Left hindlimb (tissue), 1 donor: Measurements from ENCODE around the gene SYNGR4.

Source experiments
- DNase-seq: peaks from one replicate; pipeline ENCODE4 v3.0.0-alpha.2; 2018

The SYNGR4 gene

GRCh38 chr19:48397263-48398101, 33.3 kb downstream of the SYNGR4 start:
- DNase-seq = no peak

DNA sequence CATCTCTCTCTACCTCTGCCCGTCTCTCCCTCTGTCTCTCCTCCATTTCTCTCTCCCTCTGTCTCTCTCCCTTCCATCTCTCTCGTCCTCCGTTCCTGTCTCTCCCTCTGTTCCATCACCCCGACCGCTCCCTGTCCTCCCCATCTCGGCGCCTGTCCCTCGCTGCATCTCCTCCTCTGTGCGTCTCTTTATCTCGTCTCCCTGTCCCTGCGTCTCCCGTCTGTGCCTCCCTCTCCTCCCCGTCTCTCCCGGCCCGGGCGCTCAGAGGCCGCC, 33.9 kb downstream of the SYNGR4 start:
- peak; percentile 40 for DNase-seq

DNA sequence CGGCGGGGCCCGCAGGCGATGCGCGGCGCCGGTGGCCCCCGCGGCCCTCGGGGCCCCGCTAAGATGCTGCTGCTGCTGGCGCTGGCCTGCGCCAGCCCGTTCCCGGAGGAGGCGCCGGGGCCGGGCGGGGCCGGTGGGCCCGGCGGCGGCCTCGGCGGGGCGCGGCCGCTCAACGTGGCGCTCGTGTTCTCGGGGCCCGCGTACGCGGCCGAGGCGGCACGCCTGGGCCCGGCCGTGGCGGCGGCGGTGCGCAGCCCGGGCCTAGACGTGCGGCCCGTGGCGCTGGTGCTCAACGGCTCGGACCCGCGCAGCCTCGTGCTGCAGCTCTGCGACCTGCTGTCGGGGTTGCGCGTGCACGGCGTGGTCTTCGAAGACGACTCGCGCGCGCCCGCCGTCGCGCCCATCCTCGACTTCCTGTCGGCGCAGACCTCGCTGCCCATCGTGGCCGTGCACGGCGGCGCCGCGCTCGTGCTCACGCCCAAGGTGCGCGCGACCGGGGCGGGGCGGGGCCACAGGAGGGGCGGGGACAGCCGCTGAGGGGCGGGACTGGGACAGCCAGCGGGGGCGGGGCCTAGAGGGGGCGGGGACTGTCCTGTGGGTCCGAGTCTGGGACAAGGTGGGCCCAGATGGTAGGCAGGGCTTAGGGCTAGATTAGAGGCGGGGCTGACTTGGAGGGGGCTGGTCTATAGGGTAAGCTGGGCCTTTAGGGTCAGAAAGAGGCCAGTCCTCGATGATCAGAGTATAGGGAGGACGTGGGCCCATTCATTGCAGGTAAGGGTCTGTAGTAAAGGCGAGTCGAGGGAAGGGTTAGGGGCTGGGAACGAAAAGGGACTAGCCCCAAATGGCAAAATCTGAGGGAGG, 34.4 kb downstream of the SYNGR4 start:
- DNase-seq = peak; percentile 90

DNA sequence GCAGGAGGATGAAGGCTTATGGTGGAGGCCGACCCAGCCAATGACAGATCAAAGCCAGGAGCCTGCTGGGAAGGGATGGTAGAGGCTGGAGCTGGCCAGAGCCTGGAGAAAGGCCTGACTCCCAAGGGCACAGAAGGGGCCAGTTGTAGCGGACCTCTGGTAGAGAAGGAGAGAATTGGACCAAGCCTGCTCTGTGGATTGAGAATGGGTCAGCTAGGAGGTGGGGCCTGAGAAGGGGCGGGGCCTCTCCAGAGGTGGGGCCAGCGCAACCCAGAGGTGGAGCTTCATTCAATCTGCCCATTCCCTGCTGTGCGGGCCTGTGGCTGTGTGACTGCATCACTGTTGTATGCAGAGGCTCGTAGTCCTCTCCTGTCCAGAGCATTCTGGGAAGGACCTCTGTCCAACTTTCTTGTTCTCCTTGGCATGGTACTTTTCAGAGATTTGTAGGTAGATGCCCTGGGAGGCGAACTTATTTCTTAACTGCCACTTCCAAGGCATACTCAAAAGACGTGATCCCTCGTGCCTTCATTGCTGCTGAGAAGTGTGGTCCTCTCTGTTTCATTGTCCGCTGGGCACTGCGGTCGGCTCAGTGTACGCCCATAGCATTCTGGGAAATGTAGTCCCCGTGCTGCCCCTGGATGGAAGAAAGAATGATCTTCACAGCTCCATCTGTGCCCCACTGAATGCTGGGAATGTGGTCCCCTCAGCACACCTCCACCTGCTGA, 36.0 kb downstream of the SYNGR4 start:
- DNase-seq = no peak

DNA sequence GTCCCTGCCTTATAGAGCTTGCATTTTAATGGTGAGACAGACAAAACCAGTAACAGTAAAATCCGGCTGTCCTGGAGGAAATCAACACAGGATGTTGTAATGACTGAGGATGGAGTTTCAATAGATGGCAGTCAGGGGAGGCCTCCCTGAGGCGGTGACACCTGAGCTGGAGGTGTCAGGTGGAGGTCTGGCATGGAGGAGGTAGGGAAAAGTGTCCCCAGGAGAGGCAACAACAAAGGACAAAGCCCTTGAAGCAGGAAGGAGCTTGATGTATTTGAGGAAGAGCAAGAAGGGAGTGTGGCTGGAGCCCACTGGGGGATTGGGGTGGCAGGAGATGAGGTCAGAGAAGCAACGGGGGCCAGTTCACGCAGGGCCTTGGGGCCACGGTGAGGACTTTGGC, 37.1 kb downstream of the SYNGR4 start:
- DNase-seq = no peak

GRCh38 chr19:48403606-48404005, 39.4 kb downstream of the SYNGR4 start:
- DNase-seq = no peak

DNA sequence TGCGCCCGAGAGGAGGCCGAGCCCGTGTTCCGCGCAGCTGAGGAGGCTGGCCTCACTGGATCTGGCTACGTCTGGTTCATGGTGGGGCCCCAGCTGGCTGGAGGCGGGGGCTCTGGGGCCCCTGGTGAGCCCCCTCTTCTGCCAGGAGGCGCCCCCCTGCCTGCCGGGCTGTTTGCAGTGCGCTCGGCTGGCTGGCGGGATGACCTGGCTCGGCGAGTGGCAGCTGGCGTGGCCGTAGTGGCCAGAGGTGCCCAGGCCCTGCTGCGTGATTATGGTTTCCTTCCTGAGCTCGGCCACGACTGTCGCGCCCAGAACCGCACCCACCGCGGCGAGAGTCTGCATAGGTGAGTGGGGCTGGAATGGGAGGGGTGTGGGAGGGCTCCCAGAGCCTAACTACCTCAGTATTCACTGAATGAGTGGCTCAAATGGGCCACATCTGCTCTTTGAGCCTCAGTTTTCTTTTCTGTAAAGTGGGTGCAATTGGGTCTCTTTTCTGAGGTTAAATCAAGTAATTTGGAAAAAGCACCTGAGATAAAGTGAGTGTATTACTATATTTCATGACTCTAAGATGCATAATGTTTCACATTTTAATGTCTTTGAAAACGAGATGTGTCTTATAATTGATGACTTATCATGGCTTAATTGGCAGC, 41.0 kb downstream of the SYNGR4 start:
- DNase-seq = no peak

DNA sequence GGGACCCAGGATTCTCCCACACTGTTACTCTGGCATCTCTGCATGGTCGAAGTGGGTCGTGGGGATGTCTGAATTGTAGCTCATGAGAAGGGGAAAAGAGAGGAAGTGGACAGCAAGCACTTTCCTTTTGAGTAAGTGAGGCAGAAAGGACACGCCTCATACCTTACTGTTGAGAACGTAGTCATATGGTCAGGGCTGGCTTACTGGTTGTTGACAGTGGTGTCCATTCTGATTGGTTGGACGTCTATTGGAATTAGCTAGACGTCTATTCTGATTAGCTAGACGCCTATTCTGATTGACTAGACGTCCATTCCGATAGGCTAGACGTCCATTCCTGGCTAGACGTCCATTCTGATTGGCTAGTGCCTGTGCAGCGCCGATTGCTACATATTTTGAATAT, 41.7 kb downstream of the SYNGR4 start:
- no peak for DNase-seq

- no peak for DNase-seq
Measured at GRCh38 chr19:48413879-48414587, 49.9 kb downstream of the SYNGR4 start.

DNA sequence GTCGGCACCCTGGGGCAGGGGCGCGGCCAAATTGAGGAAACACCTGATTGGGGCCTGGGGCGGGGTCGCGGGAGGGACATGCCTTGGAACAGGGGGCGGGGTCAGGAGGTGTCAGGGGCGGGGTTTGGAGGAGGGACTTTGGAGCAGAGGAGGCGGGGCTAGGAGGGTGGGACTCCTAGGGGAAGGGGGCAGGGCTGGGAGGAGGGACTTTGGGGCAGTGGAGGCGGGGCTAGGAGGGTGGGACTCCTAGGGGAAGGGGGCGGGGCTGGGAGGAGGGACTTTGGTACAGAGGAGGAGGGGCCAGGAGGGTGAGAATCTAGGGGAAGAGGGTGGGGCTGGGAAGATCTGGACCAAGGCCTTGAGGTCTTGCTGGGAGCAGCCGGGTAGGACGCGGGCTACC, 51.2 kb downstream of the SYNGR4 start:
- peak; percentile 69 for DNase-seq

DNA sequence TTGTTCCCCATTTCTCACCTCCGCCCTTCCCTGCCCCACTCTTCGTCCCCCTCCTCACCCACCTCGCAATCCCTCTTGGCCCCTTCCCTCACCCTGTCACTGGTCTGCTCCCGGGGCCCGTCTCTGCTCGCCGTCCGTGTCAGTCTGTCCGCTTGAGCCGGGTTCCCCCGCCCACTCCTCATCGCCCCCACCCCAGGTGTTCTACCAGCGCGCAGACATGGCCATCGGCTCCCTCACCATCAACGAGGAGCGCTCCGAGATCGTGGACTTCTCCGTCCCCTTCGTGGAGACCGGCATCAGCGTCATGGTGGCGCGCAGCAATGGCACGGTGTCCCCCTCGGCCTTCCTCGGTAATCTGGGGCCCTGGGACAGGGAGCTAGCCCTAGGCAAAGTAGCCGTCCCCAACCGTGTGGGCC, 51.6 kb downstream of the SYNGR4 start:
- no peak for DNase-seq

GRCh38 chr19:48417421-48417820, 53.3 kb downstream of the SYNGR4 start:
- DNase-seq = no peak

DNA sequence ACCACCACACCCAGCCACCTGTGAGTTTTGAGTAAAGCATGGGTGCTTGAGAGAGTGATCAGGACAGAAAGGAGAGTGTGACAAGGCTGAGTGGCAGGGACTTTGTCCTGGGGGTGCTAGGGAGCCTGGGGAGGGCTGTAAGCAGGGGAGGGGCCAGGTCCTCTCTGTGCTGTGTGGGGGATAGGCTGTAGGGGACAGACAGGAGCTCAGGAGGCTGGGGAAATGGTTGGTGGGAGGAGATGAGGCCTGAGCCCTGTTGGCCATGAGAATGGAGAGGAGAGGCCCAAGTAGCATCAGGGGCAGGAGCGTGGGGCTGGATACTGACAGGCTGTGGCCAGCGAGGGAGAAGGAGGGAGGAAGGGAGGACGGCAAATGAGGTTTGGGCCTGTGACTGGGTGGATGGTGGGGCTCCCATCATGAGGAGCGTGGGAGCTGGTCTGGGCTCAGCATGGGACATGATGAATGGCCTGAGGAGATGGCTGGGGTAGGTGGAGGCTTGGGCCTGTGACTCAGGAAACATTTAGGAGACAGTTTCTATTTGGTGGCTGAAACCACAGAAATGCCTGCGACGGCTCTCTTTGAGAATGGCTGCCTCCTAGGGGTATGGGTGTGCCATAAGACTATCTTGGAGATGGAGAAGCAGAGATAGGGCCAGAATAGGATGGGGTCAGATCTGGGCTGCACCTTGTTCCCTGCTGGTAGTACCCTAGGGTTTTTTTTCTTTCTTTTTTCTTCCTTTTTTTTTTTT, 54.3 kb downstream of the SYNGR4 start:
- DNase-seq = no peak

DNA sequence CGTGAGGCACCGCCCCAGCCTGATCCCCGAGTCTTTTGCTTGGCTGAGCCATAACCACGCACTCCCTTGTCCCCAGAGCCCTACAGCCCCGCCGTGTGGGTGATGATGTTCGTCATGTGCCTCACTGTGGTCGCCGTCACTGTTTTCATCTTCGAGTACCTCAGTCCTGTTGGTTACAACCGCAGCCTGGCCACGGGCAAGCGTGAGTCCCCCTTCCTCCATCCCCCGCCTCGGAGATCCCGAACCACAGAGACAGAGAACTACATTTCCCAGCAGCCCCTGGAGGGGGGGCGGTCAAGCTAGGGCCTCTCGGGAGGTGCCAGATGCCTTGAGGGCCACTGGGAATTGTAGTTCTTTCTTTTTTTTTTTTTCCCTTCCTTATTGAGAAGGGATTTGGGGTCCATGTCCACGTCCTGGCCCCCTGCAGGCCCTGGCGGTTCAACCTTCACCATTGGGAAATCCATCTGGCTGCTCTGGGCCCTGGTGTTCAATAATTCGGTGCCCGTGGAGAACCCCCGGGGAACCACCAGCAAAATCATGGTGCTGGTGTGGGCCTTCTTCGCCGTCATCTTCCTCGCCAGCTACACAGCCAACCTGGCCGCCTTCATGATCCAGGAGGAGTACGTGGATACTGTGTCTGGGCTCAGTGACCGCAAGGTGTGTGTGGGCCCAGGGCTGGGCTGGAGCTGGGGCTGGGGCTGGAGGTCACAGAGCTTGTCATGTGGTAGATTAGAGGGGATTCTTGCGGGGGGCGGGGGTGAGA, 55.2 kb downstream of the SYNGR4 start:
- DNase-seq = no peak

GRCh38 chr19:48421548-48421947, 57.4 kb downstream of the SYNGR4 start:
- DNase-seq = no peak

GRCh38 chr19:48424694-48425219, 60.6 kb downstream of the SYNGR4 start:
- DNase-seq = no peak
